ENCODE data around the gene SLC35F5.
"Not testable (repeated sequence)": the region's sequence is repeated elsewhere in the genome, so short reads cannot be mapped to it uniquely, and the experiment has no call there.

SLC35F5 gene

DNA sequence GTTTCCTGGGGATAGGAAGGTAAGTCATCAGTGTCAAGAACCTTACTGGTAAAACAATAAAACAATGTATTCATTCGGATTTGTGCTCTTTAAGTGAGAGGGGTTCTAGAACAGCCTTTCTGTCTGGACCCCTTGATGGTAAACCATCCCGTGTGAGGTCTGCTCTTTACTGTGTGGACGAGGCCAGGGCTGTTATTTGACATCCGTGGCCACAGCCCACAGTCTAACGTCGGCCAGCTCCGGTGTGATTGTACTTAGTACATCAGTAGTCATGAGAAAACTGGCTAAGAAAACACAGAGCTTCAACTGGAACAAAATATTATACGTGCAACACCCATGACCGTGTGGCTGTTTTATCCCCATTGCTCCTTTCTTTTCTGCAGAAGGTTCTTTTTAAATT, 62.0 kb downstream of the SLC35F5 start:
- no peak for DNase-seq

GRCh38 chr2:113692698-113693428, 63.6 kb downstream of the SLC35F5 start:
- DNase-seq: no peak

- not testable (repeated sequence) for DNase-seq
Observed at GRCh38 chr2:113690871-113691270, 65.6 kb downstream of the SLC35F5 start.

DNA sequence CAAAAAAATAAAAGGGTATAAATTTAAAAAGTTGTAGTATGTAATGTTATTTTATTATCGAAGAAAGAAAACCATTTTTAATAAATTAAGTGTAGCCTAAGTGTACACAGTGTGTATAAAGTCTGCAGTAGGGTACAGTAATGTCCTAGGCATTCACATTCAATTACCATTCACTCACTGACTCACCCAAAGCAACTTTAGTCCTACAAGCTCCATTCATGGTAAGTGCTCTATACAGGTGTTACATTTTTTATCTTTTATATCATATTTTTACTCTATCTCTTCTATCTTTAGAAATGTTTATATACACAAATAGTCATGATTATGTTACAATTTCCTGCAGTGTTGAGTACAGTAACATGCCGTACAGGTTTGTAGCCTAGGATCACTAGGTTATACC, 69.9 kb downstream of the SLC35F5 start:
- DNase-seq: no peak

DNA sequence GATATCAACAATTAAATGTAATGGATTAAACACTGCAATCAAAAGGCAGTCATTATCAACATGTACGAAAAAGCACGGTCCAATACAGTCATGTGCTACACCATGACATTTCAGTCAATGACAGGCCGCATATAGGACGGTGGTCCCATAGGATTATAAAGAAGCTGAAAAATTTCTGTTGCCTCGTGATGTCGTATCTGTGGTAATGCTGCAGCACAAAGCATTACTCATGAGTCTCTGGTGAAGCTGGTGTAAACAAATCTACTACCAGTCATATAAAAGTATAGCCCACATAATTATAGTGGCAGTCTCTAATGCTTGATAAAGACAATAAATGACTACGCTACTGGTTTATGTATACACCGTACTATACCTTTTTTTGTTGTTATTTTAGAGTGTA, 71.0 kb downstream of the SLC35F5 start:
- DNase-seq: no peak

- DNase-seq: no peak
Observed at GRCh38 chr2:113679457-113679856, 77.0 kb downstream of the SLC35F5 start.

DNA sequence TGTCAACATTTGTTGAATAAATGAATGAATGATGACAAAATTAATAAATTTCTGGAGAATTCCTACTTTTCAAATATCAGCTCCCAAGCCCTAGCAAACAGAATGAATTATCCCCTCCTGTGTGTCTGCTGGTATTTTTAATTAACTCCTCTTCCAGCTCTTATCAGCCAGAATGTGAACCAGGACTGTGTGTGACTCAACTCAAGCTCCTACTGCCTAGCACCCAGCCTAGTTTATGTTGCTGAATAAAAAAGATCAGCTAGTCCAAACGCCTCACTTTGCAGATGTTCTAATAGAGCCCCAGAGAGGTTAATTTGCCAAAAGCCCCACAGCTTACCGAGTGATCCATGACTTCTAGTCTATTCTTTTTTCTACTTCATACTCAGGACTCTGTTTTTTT, 79.1 kb downstream of the SLC35F5 start:
- no peak for DNase-seq

DNA sequence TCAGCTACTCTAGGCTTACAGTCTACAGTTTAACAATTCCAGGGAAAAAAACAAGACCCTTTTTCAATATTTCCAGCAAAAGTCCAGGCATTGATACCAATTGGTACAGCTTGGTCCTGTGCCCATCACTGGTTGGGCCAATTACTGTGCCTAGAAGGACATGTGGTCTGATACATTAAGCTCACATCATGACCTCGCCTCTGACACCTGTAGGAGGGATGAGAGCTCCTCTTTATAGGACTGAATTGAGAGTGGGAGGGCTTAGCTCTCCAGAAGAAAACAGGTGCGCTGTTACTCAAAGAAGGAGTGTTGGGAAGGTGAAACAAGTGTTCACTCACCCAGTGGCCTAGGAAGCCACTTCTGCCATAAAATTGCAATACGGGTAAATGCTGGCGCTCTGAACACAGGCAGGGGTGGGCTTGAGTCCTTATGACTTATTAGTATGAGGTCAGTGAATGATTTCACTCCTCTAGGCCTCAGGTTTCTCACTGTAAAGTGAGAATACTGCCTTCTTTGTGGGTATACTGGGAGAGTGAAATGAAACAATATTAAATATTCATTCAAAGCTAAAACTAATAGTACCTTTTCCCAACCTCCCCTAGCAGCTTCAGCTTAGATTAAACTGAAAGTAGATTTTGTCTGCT, 79.7 kb downstream of the SLC35F5 start:
- DNase-seq: no peak

- no peak for DNase-seq
Observed at GRCh38 chr2:113675875-113676274, 80.6 kb downstream of the SLC35F5 start.

DNA sequence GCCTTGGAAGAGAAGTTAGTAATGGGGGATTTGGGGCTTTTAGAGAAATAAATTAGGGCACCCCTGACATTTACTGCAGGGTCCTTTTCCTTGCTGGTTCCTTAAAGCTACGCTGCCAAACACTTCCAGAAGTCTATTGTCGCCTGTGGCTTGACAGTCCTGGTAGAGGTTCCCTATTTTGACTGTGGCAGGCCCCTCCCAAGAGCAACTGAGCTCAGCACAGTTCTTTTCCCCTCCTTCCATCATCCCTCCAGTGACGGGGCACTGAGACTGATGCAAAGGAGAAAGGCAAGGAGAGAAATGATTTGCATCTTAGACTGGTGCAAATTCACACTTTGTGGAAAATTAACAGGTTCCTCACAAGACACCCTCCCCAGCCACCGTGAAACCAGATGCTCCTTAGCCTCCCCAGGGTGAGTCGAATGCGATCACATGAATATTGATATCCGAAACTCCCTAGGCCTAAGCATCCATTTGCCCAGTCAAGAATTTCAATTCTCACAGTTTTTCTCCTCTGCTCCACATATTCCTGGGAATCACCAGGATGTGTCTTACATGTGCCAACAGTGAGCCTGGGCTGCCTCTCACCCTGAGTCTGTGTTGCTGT, 84.0 kb downstream of the SLC35F5 start:
- DNase-seq: no peak

GRCh38 chr2:113669013-113669412, 87.4 kb downstream of the SLC35F5 start:
- not testable (repeated sequence) for DNase-seq

- DNase-seq: not testable (repeated sequence)
Observed at GRCh38 chr2:113664761-113665533, 91.5 kb downstream of the SLC35F5 start.

DNA sequence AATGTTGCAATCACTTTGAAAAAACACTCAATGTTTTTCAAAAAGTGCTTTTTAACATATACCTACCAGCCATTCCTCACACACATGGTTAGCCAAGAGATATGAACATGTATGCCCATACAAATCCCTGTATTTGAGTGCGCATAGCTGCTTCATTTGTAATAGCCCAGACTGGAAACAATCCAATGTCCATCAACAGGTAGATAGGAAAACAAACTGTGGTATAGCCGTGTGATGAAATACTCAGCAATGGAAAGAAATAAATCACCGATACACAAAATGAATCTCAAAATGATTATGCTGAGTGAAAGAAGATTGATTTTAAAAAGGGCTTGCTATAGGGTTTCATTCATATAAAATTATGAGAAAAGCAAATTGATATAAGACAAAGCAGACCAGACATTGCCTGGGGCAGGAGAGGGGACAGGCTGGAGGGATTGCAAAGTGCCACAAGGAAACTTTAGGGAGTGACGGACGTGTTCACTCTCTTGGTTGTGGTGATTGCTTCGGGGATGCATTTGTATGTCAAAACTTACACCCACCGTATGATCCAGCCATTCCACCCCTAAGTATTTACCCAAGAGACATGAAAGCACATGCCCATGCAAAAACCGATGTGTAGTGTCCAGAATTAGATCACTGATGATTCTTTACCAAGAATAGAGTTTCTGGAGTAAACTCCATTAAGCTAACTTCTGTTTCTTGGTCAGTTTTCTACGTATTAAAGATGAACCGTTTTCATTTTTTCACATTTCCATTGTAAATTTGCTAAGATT, 93.0 kb downstream of the SLC35F5 start:
- not testable (repeated sequence) for DNase-seq

Data from NCI-H1436 treated with DMSO at 0.1 percent for 48 hours (cell line).